Keratinocyte (primary cell): ENCODE data around the gene C8G. TPM values are rescaled to one million over a fixed set of nuclear protein-coding genes. Genes with fewer than 3 reads are reported as not detected.

ENCODE experiments used
- DNase-seq: peaks from one replicate; pipeline ENCODE4 v3.0.0-alpha.2; 2011; ENCODE audit warnings: low read depth, missing footprints, low spot score
- FAIRE-seq: peaks from 2 replicates; lab custom pipeline; 2011; peaks lifted over from hg19 to GRCh38; lab: Jason Lieb, UNC
- H2AFZ ChIP-seq: 2 replicates; pipeline ENCODE4 v1.6.0; 2012; ENCODE audit warnings: low read length, control low read depth, inconsistent platforms; ENCODE audit not compliant: control insufficient read depth
- H3K27ac ChIP-seq: 2 replicates; pipeline ENCODE4 v1.5.1; 2011; ENCODE audit warnings: low read length; ENCODE audit not compliant: control insufficient read depth, insufficient read depth
- H3K27me3 ChIP-seq: 3 replicates; pipeline ENCODE4 v1.6.0; 2011; ENCODE audit warnings: low read length; ENCODE audit not compliant: control insufficient read depth, insufficient read depth; ENCODE audit errors: extremely low read depth
- H3K36me3 ChIP-seq, 2 experiments: 2 replicates in 1 of 2; 3 replicates in 1 of 2; pipeline ENCODE4 v1.5.1; 2011; ENCODE audit warnings: low read length in 2 of 2, mild to moderate bottlenecking in 1 of 2; ENCODE audit not compliant: control insufficient read depth in 2 of 2, insufficient read depth in 2 of 2; ENCODE audit errors: extremely low read depth in 1 of 2
- H3K4me1 ChIP-seq: 3 replicates; pipeline ENCODE4 v1.5.1; 2011; ENCODE audit warnings: low read length; ENCODE audit not compliant: control insufficient read depth, insufficient read depth; ENCODE audit errors: extremely low read depth
- H3K4me2 ChIP-seq: 3 replicates; pipeline ENCODE4 v1.6.0; 2011; ENCODE audit warnings: low read depth, low read length; ENCODE audit not compliant: control insufficient read depth, insufficient read depth; ENCODE audit errors: extremely low read depth
- H3K4me3 ChIP-seq, 3 experiments: fragments of 200-600 bp in 1 of 3; sonication (generic) in 1 of 3; 2 replicates in 2 of 3; 3 replicates in 1 of 3; pipeline ENCODE4 v1.5.1; 2011 to 2016; ENCODE audit warnings: low read length in 3 of 3, mild to moderate bottlenecking in 3 of 3, control low read depth in 2 of 3, inconsistent platforms in 1 of 3, low read depth in 1 of 3, mixed read lengths in 1 of 3, mixed run types in 1 of 3, moderate library complexity in 1 of 3; ENCODE audit not compliant: control insufficient read depth in 2 of 3, insufficient read depth in 2 of 3; ENCODE audit errors: extremely low read depth in 1 of 3
- H3K79me2 ChIP-seq: 2 replicates; pipeline ENCODE4 v1.6.0; 2012; ENCODE audit warnings: low read length; ENCODE audit not compliant: control insufficient read depth, insufficient read depth
- H3K9ac ChIP-seq: 3 replicates; pipeline ENCODE4 v1.6.0; 2011; ENCODE audit warnings: low read length; ENCODE audit not compliant: control insufficient read depth, insufficient read depth; ENCODE audit errors: extremely low read depth
- H3K9me1 ChIP-seq: 3 replicates; pipeline ENCODE4 v1.6.0; 2011; ENCODE audit warnings: low read length; ENCODE audit not compliant: control insufficient read depth, insufficient read depth; ENCODE audit errors: extremely low read depth
- H3K9me3 ChIP-seq: 2 replicates; pipeline ENCODE4 v1.5.1; 2012; ENCODE audit warnings: low read depth, low read length; ENCODE audit not compliant: control insufficient read depth
- H4K20me1 ChIP-seq: 3 replicates; pipeline ENCODE4 v1.6.0; 2011; ENCODE audit warnings: low read length; ENCODE audit not compliant: control insufficient read depth, insufficient read depth; ENCODE audit errors: extremely low read depth
- CTCF ChIP-seq, 3 experiments: IDR thresholded peaks in 1 of 3; conservative IDR thresholded peaks in 1 of 3; optimal IDR thresholded peaks in 1 of 3; 2 replicates in 2 of 3; 3 replicates in 1 of 3; pipeline versions ENCODE3 to v1.5.1; 2011; ENCODE audit warnings: low read length in 3 of 3, mild to moderate bottlenecking in 3 of 3, moderate library complexity in 2 of 3, control low read depth in 1 of 3, inconsistent platforms in 1 of 3; ENCODE audit not compliant: insufficient read depth in 2 of 3; ENCODE audit errors: extremely low read depth in 1 of 3
- EZH2 ChIP-seq: IDR thresholded peaks from one replicate; pipeline ENCODE4 v1.6.1; 2012; ENCODE audit warnings: inconsistent platforms, mild to moderate bottlenecking, low read length, moderate library complexity
- dilution Hi-C: fragments of 300-500 bp; cut with MboI; formaldehyde crosslinking; loops from one replicate; pipeline ENCODE4 v1.7.0; 2020; ENCODE audit warnings: low sequenced_read_pairs; ENCODE audit not compliant: extremely low pct_ligation_motif_present
- polyA plus RNA-seq, 5 experiments: library from polyadenylated mRNA; depleted of rRNA in 3 of 5; stranded (reverse) in 3 of 5; stranded (forward) in 1 of 5; unstranded in 1 of 5; fragments of >200 nt; gene quantifications; 1 replicate in 1 of 5; 2 replicates in 3 of 5; 3 replicates in 1 of 5; pipeline versions ENCODE4 v1.2.1 to v1.2.3, GENCODE V29; 2011 to 2012; ENCODE audit warnings: missing spikeins in 2 of 5, low read depth in 1 of 5, low replicate concordance in 1 of 5

Gene C8G
- polyA plus RNA-seq, 1 donor (not counting 4 experiments of a cell fraction or from before 2014, with no cell fraction given), result 0.24 TPM

- no peak overlapping the region for H3K27ac ChIP-seq
- no peaks in the 10 kb centered on the region for H3K9me1 ChIP-seq
- peaks cover 5% of the 10 kb centered on the region for H3K27me3 ChIP-seq
- no peak overlapping the region for H3K4me2 ChIP-seq
- H3K4me3 ChIP-seq, result no peak overlapping the region
- no peaks in the 10 kb centered on the region for H3K79me2 ChIP-seq
- no peak for DNase-seq
- no peaks in the 10 kb centered on the region for H4K20me1 ChIP-seq
- H3K9ac ChIP-seq, result no peak overlapping the region
- H3K4me1 ChIP-seq, result peaks cover 8% of the 10 kb centered on the region
- H2AFZ ChIP-seq, result no peak overlapping the region
- dilution Hi-C loops, result no loop called here
- no peaks in the 10 kb centered on the region for H3K36me3 ChIP-seq
- TF ChIP-seq CTCF (optimal IDR thresholded peaks at IDR 0.05 in 1 of 3, IDR thresholded peaks at IDR 0.05 in 1 of 3, conservative IDR thresholded peaks at IDR 0.05 in 1 of 3; ENCODE audit: extremely low read depth in 1 of 3, insufficient read depth in 2 of 3, low read length in 3 of 3), result no peak
- TF ChIP-seq EZH2, result no peak
- H3K9me3 ChIP-seq, result no peaks in the 10 kb centered on the region
- FAIRE-seq, result no peak
These were observed 15.9 kb downstream of the C8G start for GRCh38 chr9:136960938-136961275.

- Histone ChIP-seq H4K20me1 (no peaks in the 10 kb centered on the region), H2AFZ (no peak overlapping the region), H3K79me2 (no peaks in the 10 kb centered on the region), H3K4me1 (peaks cover 8% of the 10 kb centered on the region), H3K27ac (no peak overlapping the region), H3K9me3 (no peaks in the 10 kb centered on the region), H3K9ac (no peak overlapping the region), H3K27me3 (peaks cover 5% of the 10 kb centered on the region), H3K9me1 (no peaks in the 10 kb centered on the region), H3K4me3 (no peak overlapping the region), H3K4me2 (no peak overlapping the region), H3K36me3 (no peaks in the 10 kb centered on the region)
- TF ChIP-seq EZH2 (no peak), CTCF (optimal IDR thresholded peaks at IDR 0.05 in 1 of 3, IDR thresholded peaks at IDR 0.05 in 1 of 3, conservative IDR thresholded peaks at IDR 0.05 in 1 of 3; ENCODE audit: extremely low read depth in 1 of 3, insufficient read depth in 2 of 3, low read length in 3 of 3) (no peak)
- dilution Hi-C loops, result no loop called here
- FAIRE-seq (no peak), DNase-seq (no peak)
These were observed 16.4 kb downstream of the C8G start for GRCh38 chr9:136961279-136962065.
